Osteoblast (primary cell): ENCODE results near the gene GLB1L2. TPM values are rescaled to one million over a fixed set of nuclear protein-coding genes. Genes with fewer than 3 reads are reported as not detected.

Source experiments
- DNase-seq: peaks from one replicate; pipeline ENCODE4 v3.0.0; 2011; ENCODE audit warnings: low spot score, mixed read lengths; ENCODE audit not compliant: insufficient read length; ENCODE audit errors: missing footprints
- H2AFZ ChIP-seq: 2 replicates; pipeline ENCODE4 v1.6.0; 2011; ENCODE audit warnings: mild to moderate bottlenecking, low read length
- H3K27ac ChIP-seq: 2 replicates; pipeline ENCODE4 v1.5.1; 2011; ENCODE audit warnings: mild to moderate bottlenecking, low read depth, low read length, moderate library complexity
- H3K27me3 ChIP-seq: 2 replicates; pipeline ENCODE4 v1.6.0; 2012; ENCODE audit warnings: mild to moderate bottlenecking, control low read depth, inconsistent platforms, low read length, moderate library complexity; ENCODE audit not compliant: insufficient read depth
- H3K36me3 ChIP-seq: 2 replicates; pipeline ENCODE4 v1.5.1; 2011; ENCODE audit warnings: mild to moderate bottlenecking, low read length, control low read depth, moderate library complexity; ENCODE audit not compliant: insufficient read depth
- H3K4me1 ChIP-seq: 2 replicates; pipeline ENCODE4 v1.5.1; 2011; ENCODE audit warnings: mild to moderate bottlenecking, low read length, control low read depth, moderate library complexity; ENCODE audit not compliant: insufficient read depth
- H3K4me2 ChIP-seq: 2 replicates; pipeline ENCODE4 v1.6.0; 2011; ENCODE audit warnings: mild to moderate bottlenecking, low read length; ENCODE audit not compliant: insufficient read depth
- H3K4me3 ChIP-seq: fragments of 200-600 bp; sonication (generic); 3 replicates; pipeline ENCODE4 v1.5.1; 2012; ENCODE audit warnings: mild to moderate bottlenecking, low read length, inconsistent platforms; ENCODE audit not compliant: insufficient read depth
- H3K79me2 ChIP-seq: 2 replicates; pipeline ENCODE4 v1.6.0; 2012; ENCODE audit warnings: mild to moderate bottlenecking, low read length, control low read depth, inconsistent platforms; ENCODE audit not compliant: insufficient read depth
- H3K9me3 ChIP-seq: 2 replicates; pipeline ENCODE4 v1.5.1; 2011; ENCODE audit warnings: low read depth, low read length, control low read depth
- H4K20me1 ChIP-seq: 2 replicates; pipeline ENCODE4 v1.6.0; 2012; ENCODE audit warnings: mild to moderate bottlenecking, low read length, control low read depth; ENCODE audit not compliant: insufficient read depth
- CTCF ChIP-seq: IDR thresholded peaks from 2 replicates; pipeline ENCODE4 v1.5.1; 2011; ENCODE audit warnings: mild to moderate bottlenecking, low read depth, low read length, moderate library complexity; ENCODE audit errors: extremely low read depth
- total RNA-seq: library from RNA; depleted of rRNA; stranded (reverse); fragments of >200 nt; gene quantifications from 2 replicates; pipeline ENCODE4 v1.2.3, GENCODE V29; 2012

The GLB1L2 gene
- total RNA-seq, 1 donor: 0.36 TPM

- no peak overlapping the region for H3K27ac ChIP-seq
- DNase-seq: peak; percentile 75
- H3K4me2 ChIP-seq: no peak overlapping the region
- no peaks in the 10 kb centered on the region for H3K79me2 ChIP-seq
- H2AFZ ChIP-seq: no peak overlapping the region
- H3K27me3 ChIP-seq: no peaks in the 10 kb centered on the region
- H3K9me3 ChIP-seq: no peaks in the 10 kb centered on the region
- no peaks in the 10 kb centered on the region for H4K20me1 ChIP-seq
- H3K36me3 ChIP-seq: no peaks in the 10 kb centered on the region
- no peaks in the 10 kb centered on the region for H3K4me1 ChIP-seq
- TF ChIP-seq CTCF: no peak
- no peak overlapping the region for H3K4me3 ChIP-seq
Observed at GRCh38 chr11:134372536-134372935, 40.7 kb downstream of the GLB1L2 start.

- H3K4me1 ChIP-seq: no peaks in the 10 kb centered on the region
- no peak overlapping the region for H3K4me2 ChIP-seq
- H3K36me3 ChIP-seq: no peaks in the 10 kb centered on the region
- H4K20me1 ChIP-seq: no peaks in the 10 kb centered on the region
- no peak overlapping the region for H3K4me3 ChIP-seq
- no peak overlapping the region for H3K27ac ChIP-seq
- no peak for TF ChIP-seq CTCF
- H3K79me2 ChIP-seq: no peaks in the 10 kb centered on the region
- H3K27me3 ChIP-seq: no peaks in the 10 kb centered on the region
- DNase-seq: peak; percentile 50
- no peak overlapping the region for H2AFZ ChIP-seq
- no peaks in the 10 kb centered on the region for H3K9me3 ChIP-seq
Observed at GRCh38 chr11:134372961-134373360, 41.2 kb downstream of the GLB1L2 start.

- Histone ChIP-seq H3K4me2 (no peak overlapping the region), H3K4me3 (no peak overlapping the region), H3K9me3 (no peaks in the 10 kb centered on the region), H3K79me2 (no peaks in the 10 kb centered on the region), H3K4me1 (no peaks in the 10 kb centered on the region), H4K20me1 (no peaks in the 10 kb centered on the region), H3K27me3 (no peaks in the 10 kb centered on the region), H2AFZ (no peak overlapping the region), H3K27ac (no peak overlapping the region), H3K36me3 (no peaks in the 10 kb centered on the region)
- TF ChIP-seq CTCF: no peak
- DNase-seq: no peak
Observed at GRCh38 chr11:134373591-134374052, 41.8 kb downstream of the GLB1L2 start.

GRCh38 chr11:134374171-134374570, 42.4 kb downstream of the GLB1L2 start:
- Histone ChIP-seq H3K4me3 (no peak overlapping the region), H3K9me3 (no peaks in the 10 kb centered on the region), H3K4me1 (no peaks in the 10 kb centered on the region), H4K20me1 (no peaks in the 10 kb centered on the region), H3K36me3 (no peaks in the 10 kb centered on the region), H3K79me2 (no peaks in the 10 kb centered on the region), H2AFZ (no peak overlapping the region), H3K27ac (no peak overlapping the region), H3K4me2 (no peak overlapping the region), H3K27me3 (no peaks in the 10 kb centered on the region)
- no peak for TF ChIP-seq CTCF
- peak; percentile 72 for DNase-seq
